Iris pigment epithelial cell (primary cell): Measurements from ENCODE around the gene IQGAP2.
"Not testable (repeated sequence)": the region's sequence is repeated elsewhere in the genome, so short reads cannot be mapped to it uniquely, and the experiment has no call there.

Experiments
- DNase-seq: peaks from one replicate; pipeline ENCODE4 v3.0.0-alpha.2; 2011; ENCODE audit warnings: low read depth

IQGAP2 gene

DNA sequence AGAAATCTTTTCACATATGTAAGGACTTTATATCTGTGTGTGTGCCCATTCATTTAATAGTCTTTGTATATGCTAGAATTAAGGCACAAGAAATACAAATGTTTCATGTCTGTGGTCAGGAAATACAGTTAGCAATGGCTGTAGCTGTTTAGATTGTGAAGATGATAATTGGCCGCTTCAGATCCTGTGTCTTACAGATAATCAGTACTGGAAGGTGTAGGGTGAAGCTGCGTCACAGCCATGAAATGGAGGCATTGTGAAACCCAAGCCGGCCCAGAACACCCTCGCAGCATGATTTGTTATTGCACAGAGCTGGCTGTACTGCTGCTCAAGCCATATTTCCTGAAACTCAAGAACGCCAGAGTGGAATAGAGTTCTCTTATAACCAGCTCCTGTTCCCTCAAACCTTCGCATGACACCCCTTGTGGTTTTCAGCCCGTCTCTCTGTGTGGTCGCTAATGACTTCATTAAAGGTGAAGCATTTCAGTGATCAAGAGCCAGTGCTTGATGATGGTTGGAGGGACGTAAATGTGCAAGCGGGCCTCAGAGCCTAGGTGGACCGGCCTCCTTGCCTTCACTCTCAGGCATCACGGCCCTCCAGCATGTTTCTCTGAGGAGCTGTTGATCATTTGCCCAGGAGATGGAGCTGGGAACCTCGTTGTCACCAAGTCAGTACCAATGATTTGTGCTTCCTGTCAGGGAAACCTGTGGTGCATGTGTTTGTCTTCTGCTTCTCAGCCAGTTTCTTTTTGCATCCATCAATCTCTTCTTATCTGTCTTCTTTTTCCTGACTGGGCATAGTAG lies 140.0 kb downstream of the IQGAP2 start:
- peak; percentile 61 for DNase-seq

DNA sequence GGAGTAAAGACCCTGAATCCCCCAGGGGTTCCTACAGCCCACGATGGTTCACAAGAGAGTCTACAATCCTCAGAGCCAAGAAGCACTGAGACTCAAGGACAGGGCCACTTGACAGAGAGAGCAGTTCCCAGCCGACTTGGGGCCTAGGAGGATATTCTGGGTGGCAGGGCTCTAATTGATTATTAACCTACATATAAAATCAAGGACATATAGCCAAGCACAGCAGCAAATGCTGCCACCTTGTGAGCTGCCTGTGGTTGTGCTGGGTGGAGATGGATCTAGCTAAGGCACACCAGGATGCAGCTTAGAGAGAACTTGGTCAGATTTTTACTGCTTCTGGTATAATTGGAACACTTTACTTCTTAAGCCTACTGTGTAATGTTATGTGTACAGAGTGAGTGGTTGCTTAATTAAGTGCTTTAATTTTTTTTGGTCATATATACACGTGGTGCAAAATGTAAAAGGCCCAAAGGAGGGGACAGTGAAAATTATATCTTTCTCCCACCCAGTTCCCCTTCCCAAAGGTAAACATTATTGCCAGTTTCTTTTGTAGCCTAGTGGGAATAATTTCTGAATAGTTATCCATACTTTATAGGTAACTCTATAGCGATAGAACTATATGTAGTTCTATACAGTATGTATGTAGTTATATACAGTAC lies 141.3 kb downstream of the IQGAP2 start:
- peak; percentile 67 for DNase-seq

DNA sequence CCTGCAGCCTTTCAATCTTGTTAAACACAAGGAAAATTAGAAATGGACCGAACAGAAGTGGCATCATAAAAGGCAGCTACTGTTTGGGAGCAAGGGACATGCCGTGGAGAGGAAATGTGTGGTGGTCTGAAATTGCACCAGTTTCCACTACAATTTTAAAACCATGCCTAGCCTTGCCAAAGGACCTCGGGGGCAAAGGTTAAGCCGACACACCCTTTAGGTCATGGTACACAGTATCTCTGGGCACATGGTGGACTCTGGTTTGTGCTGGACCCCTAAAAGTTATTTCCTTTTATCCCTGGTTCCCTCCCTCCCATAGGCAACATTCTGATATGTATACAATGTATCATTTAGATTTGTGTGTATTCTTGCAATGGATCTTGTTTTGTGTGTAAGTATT lies 142.1 kb downstream of the IQGAP2 start:
- no peak for DNase-seq

- DNase-seq, result no peak
Measured at GRCh38 chr5:76546497-76547102, 143.5 kb downstream of the IQGAP2 start.

DNA sequence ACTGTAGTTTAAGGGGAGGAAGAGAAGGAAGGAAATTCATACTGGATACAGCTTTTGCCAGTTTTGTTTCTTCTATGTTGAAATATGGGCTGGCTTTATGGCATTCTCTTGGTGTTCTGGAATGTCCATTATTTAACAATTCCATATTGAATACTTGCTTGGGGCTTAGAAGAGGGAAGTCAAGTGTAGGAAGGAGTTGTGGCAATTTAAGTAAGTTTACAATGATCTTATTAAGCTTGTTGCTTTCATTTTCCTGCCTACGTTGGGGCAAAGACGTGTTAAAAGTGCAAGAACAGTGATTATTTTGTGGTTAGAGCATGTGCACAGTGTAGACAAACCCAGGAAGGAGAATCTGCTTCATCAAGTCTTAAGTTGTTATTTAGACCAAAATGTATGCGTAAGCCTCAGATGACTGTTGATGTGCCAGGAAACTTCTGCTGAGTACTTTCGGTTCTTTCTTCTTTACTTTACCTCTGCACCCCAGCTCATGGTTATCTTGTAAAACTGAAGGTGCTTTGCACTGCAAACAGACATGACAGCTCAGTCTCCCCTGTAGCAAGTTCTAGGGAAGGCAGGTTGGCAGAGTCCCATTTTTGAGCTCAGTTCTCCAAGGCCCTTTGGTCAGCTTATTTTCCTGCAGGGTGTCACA lies 144.3 kb downstream of the IQGAP2 start:
- DNase-seq, result no peak

- no peak for DNase-seq
Measured at GRCh38 chr5:76547891-76548524, 144.9 kb downstream of the IQGAP2 start.

DNA sequence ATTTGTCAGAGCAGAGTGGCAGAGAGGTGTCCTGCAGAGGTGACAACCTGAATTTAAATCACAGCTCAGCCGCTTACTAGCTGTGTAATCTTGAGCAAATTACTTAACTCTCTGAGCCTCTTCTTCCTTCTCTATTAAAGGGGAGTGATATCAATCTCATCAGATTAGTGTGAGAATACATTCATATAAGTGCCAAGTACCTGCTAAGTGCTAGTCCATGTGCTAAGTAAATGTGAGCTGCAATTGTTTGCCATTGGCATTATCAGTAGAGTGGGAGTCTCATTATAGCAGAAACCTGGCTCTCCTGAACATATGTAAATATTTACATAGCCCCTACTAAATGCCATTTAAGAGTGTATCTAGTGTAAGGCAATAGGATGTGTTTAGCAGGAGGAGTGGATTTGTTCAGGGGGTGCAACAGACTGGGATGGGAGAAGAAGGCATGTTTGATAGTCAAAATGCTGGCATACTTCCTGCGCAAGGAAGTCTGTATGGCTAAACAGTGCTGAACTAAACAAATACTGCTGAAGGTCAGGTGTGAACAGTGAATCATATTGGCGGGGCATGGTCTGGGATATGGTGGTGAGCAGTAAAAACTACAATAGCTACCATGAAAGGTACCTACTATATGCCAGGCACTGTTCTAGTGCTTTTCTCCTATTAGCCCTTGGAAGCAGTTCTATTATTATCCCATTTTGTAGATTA lies 145.6 kb downstream of the IQGAP2 start:
- no peak for DNase-seq

DNA sequence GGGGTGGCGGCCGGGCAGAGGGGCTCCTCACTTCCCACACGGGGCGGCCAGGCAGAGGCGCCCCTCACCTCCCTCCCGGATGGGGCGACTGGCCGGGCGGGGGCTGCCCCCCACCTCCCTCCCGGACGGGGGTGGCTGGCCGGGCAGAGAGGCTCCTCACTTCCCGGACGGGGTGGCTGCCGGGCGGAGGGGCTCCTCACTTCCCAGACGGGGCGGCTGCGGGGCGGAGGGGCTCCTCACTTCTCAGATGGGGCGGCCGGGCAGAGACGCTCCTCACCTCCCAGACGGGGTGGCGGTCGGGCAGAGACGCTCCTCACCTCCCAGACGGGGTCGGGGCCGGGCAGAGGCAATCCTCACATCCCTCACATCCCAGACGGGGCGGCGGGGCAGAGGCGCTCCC lies 147.8 kb downstream of the IQGAP2 start:
- DNase-seq, result not testable (repeated sequence)

- no peak for DNase-seq
Measured at GRCh38 chr5:76552546-76552945, 149.5 kb downstream of the IQGAP2 start.

DNA sequence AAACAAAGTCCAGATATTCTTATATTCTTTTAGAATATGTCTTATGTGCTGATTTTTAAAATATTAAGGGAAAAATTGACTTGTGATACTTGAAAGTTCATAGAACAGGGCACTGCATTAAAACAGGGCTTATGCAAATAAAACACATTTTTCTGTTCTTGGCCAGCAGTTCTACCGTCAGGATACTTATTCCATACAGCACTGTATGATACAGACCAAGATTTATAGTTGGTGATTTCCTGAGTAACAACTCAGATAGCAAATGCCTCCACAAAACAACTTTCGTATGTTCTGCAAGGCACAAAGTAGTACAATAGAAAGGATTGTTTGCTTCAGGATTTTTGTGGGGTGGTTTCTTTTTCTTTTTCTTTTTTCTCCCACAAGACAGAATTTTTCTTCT lies 150.2 kb downstream of the IQGAP2 start:
- no peak for DNase-seq

DNA sequence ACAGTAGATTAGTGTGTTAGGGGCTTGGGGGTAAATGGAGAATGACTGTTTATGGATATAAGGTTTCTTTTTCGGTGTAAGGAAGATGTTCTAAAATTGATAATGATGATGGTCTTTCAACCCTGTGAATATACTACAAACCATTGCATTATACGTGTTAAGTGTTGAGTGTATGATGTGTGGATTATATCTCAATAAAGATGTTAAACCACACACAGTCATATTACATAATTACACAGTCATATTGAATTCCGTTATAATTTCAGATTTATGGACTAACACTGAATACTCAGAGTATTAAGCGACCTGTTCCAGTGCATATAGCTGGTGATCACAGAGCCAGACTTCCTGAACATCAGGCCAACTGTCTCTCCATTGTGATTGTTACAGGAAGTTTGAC lies 152.0 kb downstream of the IQGAP2 start:
- no peak for DNase-seq

DNA sequence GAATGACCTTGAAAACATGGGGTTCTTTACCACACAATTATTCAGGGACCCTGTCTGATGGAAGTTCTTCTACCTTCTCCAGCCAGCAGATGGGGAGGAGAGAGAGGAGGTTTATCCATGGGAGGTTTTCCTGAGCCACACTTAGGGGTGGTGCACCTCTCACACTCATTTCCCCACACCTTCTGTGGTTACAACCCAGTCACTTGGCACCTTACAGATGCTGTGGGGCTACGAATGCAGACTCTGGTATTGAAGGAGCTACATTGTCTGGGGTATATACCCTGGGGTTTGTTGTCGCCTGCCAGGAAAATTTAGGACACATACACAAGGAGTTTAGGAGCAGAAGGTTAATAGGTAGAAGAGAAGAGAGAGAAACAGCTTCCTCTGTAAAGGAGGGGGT lies 152.6 kb downstream of the IQGAP2 start:
- DNase-seq, result no peak

- DNase-seq, result no peak
Measured at GRCh38 chr5:76556511-76557221, 153.6 kb downstream of the IQGAP2 start.

DNA sequence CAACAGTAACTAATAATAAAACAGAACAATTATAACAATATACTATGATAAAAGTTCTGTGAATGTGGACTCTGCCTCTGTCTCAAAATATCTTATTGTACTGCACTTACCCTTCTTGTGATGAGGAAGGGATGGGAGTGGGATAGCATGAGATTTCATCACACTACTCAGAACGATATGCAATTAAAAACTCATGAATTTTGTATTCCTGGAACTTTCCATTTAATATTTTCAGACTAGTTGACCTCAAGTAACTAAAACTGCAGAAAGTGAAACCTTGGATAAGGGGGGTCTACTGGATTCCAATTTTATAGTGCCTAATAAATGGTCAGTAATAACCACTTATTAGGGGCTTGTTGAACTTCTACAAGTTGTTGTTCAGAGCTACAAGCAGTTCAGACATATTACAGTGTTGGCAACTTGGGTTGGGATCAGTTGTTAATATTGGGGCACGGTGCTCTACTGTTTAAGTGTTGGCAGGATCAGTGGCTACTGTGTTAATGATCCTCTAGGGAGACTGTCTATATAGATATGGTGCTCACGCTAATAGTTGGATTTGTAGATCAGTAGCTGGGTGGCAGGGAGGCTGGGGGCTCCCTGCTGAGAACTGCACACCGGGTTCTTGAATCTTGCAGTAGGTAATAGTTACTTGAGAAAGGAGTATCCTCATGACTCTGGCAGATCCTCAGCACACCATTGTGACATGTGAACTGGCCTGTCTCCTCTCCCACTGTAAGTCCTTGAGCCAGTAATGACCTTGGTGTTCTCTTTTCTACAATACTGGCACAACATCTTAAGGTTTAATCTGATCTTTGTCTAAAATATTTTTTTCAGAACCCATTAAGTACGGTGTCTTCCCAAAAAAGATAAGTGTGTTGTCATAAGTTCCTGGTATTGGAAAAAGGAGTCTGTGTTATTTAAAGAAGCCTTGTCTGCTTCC lies 158.1 kb downstream of the IQGAP2 start:
- no peak for DNase-seq

DNA sequence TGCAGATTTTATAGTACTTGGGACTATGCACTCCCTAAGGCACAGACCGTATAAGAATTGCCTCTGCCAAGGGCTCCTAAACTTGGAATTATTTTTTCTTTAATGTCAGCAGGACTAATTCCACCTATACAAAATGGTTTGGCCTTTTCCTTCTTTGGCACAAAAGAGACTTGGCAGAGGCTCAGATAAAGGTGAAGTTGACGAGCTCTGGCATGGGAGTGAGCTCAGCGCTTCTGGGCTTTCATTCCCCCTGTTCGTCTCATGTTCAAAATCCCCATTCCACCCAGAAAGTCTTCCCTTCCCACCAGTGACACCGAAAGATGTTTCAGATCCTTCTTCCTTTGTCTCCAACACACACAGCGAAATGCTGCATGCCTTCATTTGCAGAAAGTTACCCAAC lies 158.9 kb downstream of the IQGAP2 start:
- no peak for DNase-seq

GRCh38 chr5:76565009-76565408 lies 161.9 kb downstream of the IQGAP2 start:
- DNase-seq, result no peak

DNA sequence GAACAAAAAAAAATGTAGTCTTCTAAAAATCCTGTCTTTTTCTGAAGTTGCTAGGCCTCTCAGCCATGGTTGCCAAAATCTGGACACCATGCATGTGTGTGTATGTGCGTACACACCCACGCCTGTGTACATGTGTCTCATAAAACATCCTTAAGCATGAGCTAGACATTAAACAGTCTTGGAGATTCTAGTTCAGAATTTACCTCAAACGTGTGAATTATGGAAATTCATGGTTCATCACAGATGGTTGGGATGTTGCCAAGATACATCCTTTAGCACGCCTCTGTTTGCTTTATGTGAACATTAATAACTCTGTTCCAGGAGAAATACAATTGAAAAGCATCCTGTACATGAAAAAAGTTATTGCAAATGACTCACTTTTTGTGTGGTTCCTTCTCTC lies 167.1 kb downstream of the IQGAP2 start:
- no peak for DNase-seq

GRCh38 chr5:76571559-76571958 lies 168.5 kb downstream of the IQGAP2 start:
- no peak for DNase-seq

DNA sequence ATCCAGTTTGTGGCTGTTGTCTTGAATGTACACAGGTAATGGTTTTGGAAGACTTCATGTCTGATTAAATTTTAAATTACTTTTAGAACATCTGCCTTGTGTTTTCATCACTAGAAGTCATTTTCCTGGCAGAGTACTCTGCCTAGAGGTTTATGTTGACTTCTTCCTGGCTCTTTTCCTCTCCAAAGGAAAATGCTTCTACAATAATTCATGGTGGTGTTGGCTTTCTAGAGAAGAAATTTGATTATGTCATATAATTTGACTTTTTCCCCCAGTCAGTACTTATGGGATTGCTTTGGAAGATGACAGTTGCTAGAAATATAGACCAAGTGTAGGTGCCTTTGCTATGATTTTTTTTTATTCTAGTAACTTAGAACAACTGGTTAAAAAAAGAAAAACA lies 173.4 kb downstream of the IQGAP2 start:
- DNase-seq, result no peak

DNA sequence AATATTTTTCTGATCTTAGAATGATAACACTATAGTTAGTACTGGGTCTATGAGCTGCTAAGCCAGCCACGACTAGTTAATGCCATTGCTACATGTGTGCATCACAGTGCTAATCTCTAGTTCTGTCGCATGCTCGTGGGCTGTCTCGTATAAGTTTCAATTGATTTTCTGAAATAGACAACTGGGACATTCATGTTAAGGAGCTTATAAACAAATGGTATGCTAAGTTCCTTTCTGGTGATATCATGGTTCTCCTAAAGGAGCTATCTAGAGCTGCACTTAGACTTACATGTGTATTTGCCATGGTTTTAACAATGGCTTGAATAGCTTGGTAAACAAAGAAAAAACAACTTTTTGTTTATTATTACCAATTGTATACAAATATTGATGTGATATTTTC lies 173.9 kb downstream of the IQGAP2 start:
- no peak for DNase-seq
